NOMO-1 treated with DMSO at 0.1 percent for 48 hours (cell line): ENCODE results near the gene PODXL2.
"Not testable (repeated sequence)": the region's sequence is repeated elsewhere in the genome, so short reads cannot be mapped to it uniquely, and the experiment has no call there.

Experiments used
- DNase-seq: peaks from one replicate; lab custom pipeline; 2025; ENCODE audit not compliant: unreplicated experiment; lab: John Stamatoyannopoulos, UW

PODXL2 gene

GRCh38 chr3:127654374-127654773 lies 25.4 kb downstream of the PODXL2 start:
- no peak for DNase-seq

- not testable (repeated sequence) for DNase-seq
Observed at GRCh38 chr3:127654993-127655392, 26.0 kb downstream of the PODXL2 start.

GRCh38 chr3:127655641-127656040 lies 26.7 kb downstream of the PODXL2 start:
- DNase-seq: no peak

- no peak for DNase-seq
Observed at GRCh38 chr3:127656906-127657305, 27.9 kb downstream of the PODXL2 start.

- no peak for DNase-seq
Observed at GRCh38 chr3:127658234-127658633, 29.2 kb downstream of the PODXL2 start.

- DNase-seq: no peak
Observed at GRCh38 chr3:127660621-127661251, 31.8 kb downstream of the PODXL2 start.

GRCh38 chr3:127661600-127661999 lies 32.6 kb downstream of the PODXL2 start:
- no peak for DNase-seq

- no peak for DNase-seq
Observed at GRCh38 chr3:127662001-127662469, 33.0 kb downstream of the PODXL2 start.

GRCh38 chr3:127663151-127663550 lies 34.2 kb downstream of the PODXL2 start:
- DNase-seq: no peak

GRCh38 chr3:127665165-127665564 lies 36.2 kb downstream of the PODXL2 start:
- no peak for DNase-seq

GRCh38 chr3:127665586-127665985 lies 36.6 kb downstream of the PODXL2 start:
- DNase-seq: no peak

GRCh38 chr3:127666676-127667075 lies 37.7 kb downstream of the PODXL2 start:
- DNase-seq: no peak

GRCh38 chr3:127667119-127667681 lies 38.2 kb downstream of the PODXL2 start:
- no peak for DNase-seq

- DNase-seq: no peak
Observed at GRCh38 chr3:127668906-127669305, 39.9 kb downstream of the PODXL2 start.

GRCh38 chr3:127669541-127670228 lies 40.7 kb downstream of the PODXL2 start:
- DNase-seq: no peak

GRCh38 chr3:127670229-127670559 lies 41.2 kb downstream of the PODXL2 start:
- DNase-seq: no peak

- no peak for DNase-seq
Observed at GRCh38 chr3:127670761-127671522, 42.0 kb downstream of the PODXL2 start.

- DNase-seq: peak; percentile 38
Observed at GRCh38 chr3:127671523-127672428, 42.8 kb downstream of the PODXL2 start.

GRCh38 chr3:127672429-127673190 lies 43.6 kb downstream of the PODXL2 start, which contains the start of gene ABTB1:
Gene ABTB1, plus strand, starts transcription at chr3:127672952. Its CDS starts 74 bp downstream, at chr3:127673026.
- DNase-seq: peak; percentile 79
